ENCODE data around the gene BROX. TPM values are rescaled to one million over a fixed set of nuclear protein-coding genes. Genes with fewer than 3 reads are reported as not detected.
A peak's percentile ranks its signal among the peaks of the same experiment; 100 is the strongest.

Gene BROX
- polyA plus RNA-seq, 2 of the 4 experiments (the other 2 are of a cell fraction): 9.9 to 20.1 TPM

GRCh38 chr1:222751255-222751654, 38.9 kb downstream of the BROX start:
- TF ChIP-seq CHD2 (IDR thresholded peaks at IDR 0.05; ENCODE audit: low read length, partially characterized antibody): no peak
- no peak for TF ChIP-seq JUN (IDR thresholded peaks at IDR 0.05)
- no peak for TF ChIP-seq MAZ (IDR thresholded peaks at IDR 0.05; ENCODE audit: borderline replicate concordance, low read depth, low read length)
- no peak for TF ChIP-seq EP300 (IDR thresholded peaks at IDR 0.05)
- TF ChIP-seq NPAS2 (CRISPR knock-in tag; IDR thresholded peaks at IDR 0.05; ENCODE audit: borderline replicate concordance): no peak
- TF ChIP-seq KDM1A (IDR thresholded peaks at IDR 0.05; ENCODE audit: low read depth): no peak
- 23% methylated on average over 3 of the region's 3 CpGs for WGBS (ENCODE audit: missing lambda C conversion rate)
- Histone ChIP-seq H3K9me3 (no peaks in the 10 kb centered on the region), H3K27ac (no peak overlapping the region), H3K4me1 (peaks cover 6% of the 10 kb centered on the region; the same call in 1 of the 3 replicates), H3K4me2 (no peak overlapping the region), H3K4me3 (no peak overlapping the region)
- FAIRE-seq (no peak), DNase-seq (ENCODE audit: low read depth in 1 of 2, low spot score in 1 of 2) (no peak), ATAC-seq (no peak)
- POLR2A ChIA-PET: interaction anchor here (0.6 kb wide), 1 partner anchor 13 kb away, joined by 3 read pairs; no protein-coding TSS in a partner anchor
- CTCF ChIA-PET: interaction anchor here (0.7 to 1.8 kb wide), 4 partner anchors 8 to 339 kb away, joined by 3 to 5 read pairs (median 4); no protein-coding TSS in a partner anchor

- FAIRE-seq: no peak
- POLR2A ChIA-PET: no interaction called here
- Histone ChIP-seq H3K4me2 (0 out of 3 replicates have a peak overlapping the region, but pooled peaks have one; percentile 9), H3K9me3 (no peaks in the 10 kb centered on the region), H3K27ac (no peak overlapping the region), H3K4me3 (no peak overlapping the region), H3K4me1 (peaks cover 6% of the 10 kb centered on the region; the same call in 1 of the 3 replicates)
- DNase-seq (ENCODE audit: low read depth in 1 of 2, low spot score in 1 of 2): peak in 1 of 2 experiments; percentile 20
- ATAC-seq: peak; percentile 53 to 59; a peak in 5 of 6 replicates
- TF ChIP-seq CHD4 (IDR thresholded peaks at IDR 0.05; ENCODE audit: borderline replicate concordance): no peak
- TF ChIP-seq FOSL2 (IDR thresholded peaks at IDR 0.05): no peak
- peak; percentile 29; the same call in 1 of the 2 replicates for TF ChIP-seq FOSL2 (CRISPR knock-in tag; IDR thresholded peaks at IDR 0.05)
- WGBS (ENCODE audit: missing lambda C conversion rate): 64% methylated on average over 10 of the region's 10 CpGs
- CTCF ChIA-PET: interaction anchor here (1.0 to 2.2 kb wide), 6 partner anchors 13 to 369 kb away, joined by 3 to 6 read pairs (median 3); no protein-coding TSS in a partner anchor
Measured at GRCh38 chr1:222754366-222755139, 42.2 kb downstream of the BROX start.

- Histone ChIP-seq H3K9me3 (no peaks in the 10 kb centered on the region), H3K4me1 (peaks cover 6% of the 10 kb centered on the region; the same call in 1 of the 3 replicates), H3K27ac (no peak overlapping the region), H3K4me3 (no peak overlapping the region), H3K4me2 (no peak overlapping the region)
- no peak for DNase-seq (ENCODE audit: low read depth in 1 of 2, low spot score in 1 of 2)
- POLR2A ChIA-PET: no interaction called here
- WGBS (ENCODE audit: missing lambda C conversion rate): 68% methylated on average over 10 of the region's 10 CpGs
- FAIRE-seq: no peak
- ATAC-seq: no peak
- CTCF ChIA-PET: interaction anchor here (1.3 to 2.0 kb wide), 2 partner anchors 332 to 365 kb away, joined by 4 to 5 read pairs; no protein-coding TSS in a partner anchor
- TF ChIP-seq HOXB13 (CRISPR knock-in tag; IDR thresholded peaks at IDR 0.05; ENCODE audit: low read depth) (no peak), NPAS2 (CRISPR knock-in tag; IDR thresholded peaks at IDR 0.05; ENCODE audit: borderline replicate concordance) (no peak), BCL3 (IDR thresholded peaks at IDR 0.05) (no peak), ATOH8 (CRISPR knock-in tag; IDR thresholded peaks at IDR 0.05; ENCODE audit: low read depth) (no peak), MAFK (IDR thresholded peaks at IDR 0.05; ENCODE audit: partially characterized antibody) (no peak), HOXA7 (CRISPR knock-in tag; IDR thresholded peaks at IDR 0.05) (no peak), HMGXB4 (CRISPR knock-in tag; IDR thresholded peaks at IDR 0.05; ENCODE audit: borderline replicate concordance) (no peak), JUNB (IDR thresholded peaks at IDR 0.05) (no peak), ELK1 (IDR thresholded peaks at IDR 0.05; ENCODE audit: low read depth, low read length) (no peak), CHD4 (IDR thresholded peaks at IDR 0.05; ENCODE audit: borderline replicate concordance) (no peak), REST (IDR thresholded peaks at IDR 0.05) (no peak), HDAC2 (IDR thresholded peaks at IDR 0.05) (no peak), ZNF302 (CRISPR knock-in tag; IDR thresholded peaks at IDR 0.05) (no peak), E2F6 (IDR thresholded peaks at IDR 0.05; ENCODE audit: borderline replicate concordance, low read depth) (no peak)
Measured at GRCh38 chr1:222757646-222758268, 45.4 kb downstream of the BROX start.
